T-helper 2 cell treated with Interferon-gamma antibody and Interleukin-4, amounts not matched to agents 100 ng/mL and 5 ng/mL, for 36 hours (primary cell): ENCODE data around the gene DSTN. TPM values are rescaled to one million over a fixed set of nuclear protein-coding genes. Genes with fewer than 3 reads are reported as not detected.

Experiments
- intact Hi-C: fragments of 100-400 bp; cut with micrococcal nuclease; formaldehyde crosslinking; loops from one replicate; pipeline ENCODE4 v1.15.1; 2023
- total RNA-seq: library from RNA; stranded (reverse); gene quantifications from 2 replicates; pipeline ENCODE4 v1.2.3, GENCODE V29; 2022

DSTN gene
- total RNA-seq: 87.8 and 93.7 TPM in 2 replicates

- intact Hi-C loops: loop anchor here (1.0 to 2.0 kb wide), 5 partner anchors 33 to 398 kb away; partner anchors contain the start of gene RRBP1
These were observed at the start of gene DSTN for GRCh38 chr20:17569616-17570346. Gene DSTN (plus strand): TSS chr20:17570075. CDS start chr20:17570209, 134 bp downstream.

GRCh38 chr20:17520583-17520982 is 49.3 kb upstream of the DSTN start:
- intact Hi-C loops: no loop called here

- intact Hi-C loops: no loop called here
These were observed 47.3 kb upstream of the DSTN start for GRCh38 chr20:17522528-17522927.

- intact Hi-C loops: no loop called here
These were observed 46.5 kb upstream of the DSTN start for GRCh38 chr20:17523326-17523725.

- intact Hi-C loops: no loop called here
These were observed 45.3 kb upstream of the DSTN start for GRCh38 chr20:17524560-17524959.

- intact Hi-C loops: no loop called here
These were observed 44.7 kb upstream of the DSTN start for GRCh38 chr20:17525132-17525531.

- intact Hi-C loops: no loop called here
These were observed 44.2 kb upstream of the DSTN start for GRCh38 chr20:17525650-17526049.

- intact Hi-C loops: no loop called here
These were observed 40.3 kb upstream of the DSTN start for GRCh38 chr20:17529586-17529985.

GRCh38 chr20:17530153-17530552 is 39.7 kb upstream of the DSTN start:
- intact Hi-C loops: loop anchor here (1.0 to 2.0 kb wide), 2 partner anchors 25 to 439 kb away; partner anchors contain the start of genes MGME1 and SNX5

- intact Hi-C loops: loop anchor here (1.0 to 2.0 kb wide), 3 partner anchors 26 to 438 kb away; partner anchors contain the start of genes MGME1, RRBP1 and SNX5
These were observed 38.9 kb upstream of the DSTN start, which contains the start of gene BFSP1 for GRCh38 chr20:17530716-17531664. Gene BFSP1 (minus strand): TSS chr20:17531379. CDS start chr20:17531329, 50 bp downstream.

GRCh38 chr20:17531665-17532025 is 38.2 kb upstream of the DSTN start:
- intact Hi-C loops: loop anchor here (1.0 to 2.0 kb wide), 2 partner anchors 151 to 437 kb away; partner anchors contain the start of genes MGME1, RRBP1 and SNX5

GRCh38 chr20:17533396-17533795 is 36.5 kb upstream of the DSTN start:
- intact Hi-C loops: no loop called here

- intact Hi-C loops: no loop called here
These were observed 35.8 kb upstream of the DSTN start for GRCh38 chr20:17534077-17534476.

- intact Hi-C loops: loop anchor here (1.0 to 2.0 kb wide), 5 partner anchors 32 to 459 kb away; partner anchors contain the start of gene DSTN
These were observed 32.9 kb upstream of the DSTN start for GRCh38 chr20:17536944-17537444.

GRCh38 chr20:17537959-17538358 is 31.9 kb upstream of the DSTN start:
- intact Hi-C loops: loop anchor here (1.0 to 2.0 kb wide), 5 partner anchors 33 to 458 kb away; partner anchors contain the start of gene DSTN

GRCh38 chr20:17538517-17539170 is 31.2 kb upstream of the DSTN start:
- intact Hi-C loops: no loop called here

GRCh38 chr20:17541596-17541995 is 28.3 kb upstream of the DSTN start:
- intact Hi-C loops: no loop called here

GRCh38 chr20:17541996-17542395 is 27.9 kb upstream of the DSTN start:
- intact Hi-C loops: no loop called here

GRCh38 chr20:17542481-17542880 is 27.4 kb upstream of the DSTN start:
- intact Hi-C loops: no loop called here

- intact Hi-C loops: no loop called here
These were observed 26.9 kb upstream of the DSTN start for GRCh38 chr20:17542993-17543412.
